ENCODE results near the gene SHISAL2A. TPM values are rescaled to one million over a fixed set of nuclear protein-coding genes. Genes with fewer than 3 reads are reported as not detected.

Gene SHISAL2A
- total and polyA plus RNA-seq, 2 of the 8 experiments (the other 6 are each of a cell fraction or from before 2014, with no cell fraction given) = 0.74 to 2.1 TPM

DNA sequence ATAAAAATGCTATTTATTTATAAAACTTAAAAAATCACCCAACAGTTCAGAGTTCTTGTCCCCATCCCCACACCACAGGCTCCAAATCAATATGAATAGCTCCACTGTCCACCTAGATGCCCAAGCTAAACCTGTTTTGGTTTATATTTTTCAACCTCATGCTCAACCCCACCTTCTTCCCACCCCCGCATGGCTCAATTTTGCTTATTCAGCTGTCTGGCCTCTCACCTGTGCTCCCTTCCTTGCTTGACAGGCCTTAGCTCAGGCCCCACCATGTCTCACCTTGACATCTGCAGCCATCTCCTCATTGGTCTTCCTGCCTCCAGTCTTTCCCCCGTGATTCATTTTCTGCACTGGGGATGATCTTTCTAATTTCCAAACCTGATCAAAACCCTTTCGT, 47.4 kb downstream of the SHISAL2A start:
- no peak overlapping the region for H4K91ac ChIP-seq (replicated peaks; ENCODE audit: insufficient read length, low read length)
- no peak overlapping the region for H4K8ac ChIP-seq (ENCODE audit: extremely low read depth, insufficient read depth, low read length)
- no peak overlapping the region for H4K5ac ChIP-seq (ENCODE audit: insufficient read length, low read depth, low read length)
- no peak overlapping the region for H2BK5ac ChIP-seq (ENCODE audit: low read depth, low read length)
- H3K23me2 ChIP-seq (ENCODE audit: low read depth, low read length) = no peaks in the 10 kb centered on the region; the same call in 1 of the 2 replicates
- H3K27ac ChIP-seq (ENCODE audit: low read depth, low read length) = no peak overlapping the region
- H3K4me3 ChIP-seq (ENCODE audit: extremely low read depth in 1 of 4, insufficient read depth in 2 of 4, low read depth in 3 of 4, low read length in 4 of 4) = no peak overlapping the region
- H3K9ac ChIP-seq (replicated peaks in 1 of 4; ENCODE audit: extremely low read depth in 1 of 4, low read depth in 3 of 4, low read length in 3 of 4) = no peak overlapping the region; a peak in 1 of 7 replicates
- no peaks in the 10 kb centered on the region for H3K9me3 ChIP-seq (ENCODE audit: insufficient read depth in 2 of 2, low read depth in 1 of 2, low read length in 1 of 2)
- no peak overlapping the region for H3K14ac ChIP-seq (ENCODE audit: insufficient read length)
- no peak overlapping the region for H2AFZ ChIP-seq (ENCODE audit: low read length)
- ChIA-PET CTCF (ENCODE audit: partially characterized antibody) (interaction anchor here (0.5 to 1.0 kb wide), 3 partner anchors 47 to 173 kb away, joined by 3 read pairs; no protein-coding TSS in a partner anchor), POLR2A (ENCODE audit: partially characterized antibody) (interaction anchor here (0.9 to 1.7 kb wide), 2 partner anchors 14 to 127 kb away, joined by 4 to 5 read pairs; partner anchors contain the start of gene TUT4)
- H2BK120ac ChIP-seq (replicated peaks; ENCODE audit: low read depth, low read length) = no peak overlapping the region
- H3K56ac ChIP-seq (replicated peaks; ENCODE audit: insufficient read length, low read depth, low read length) = no peak overlapping the region
- 0 out of 2 replicates have a peak overlapping the region, but pooled peaks have one; percentile 27 for H2BK12ac ChIP-seq (ENCODE audit: low read depth, low read length)
- H3K23ac ChIP-seq (ENCODE audit: insufficient read length) = no peak overlapping the region
- TF ChIP-seq CEBPB (IDR thresholded peaks at IDR 0.05; ENCODE audit: low read depth, low read length) (no peak), YY1 (IDR thresholded peaks at IDR 0.05; ENCODE audit: low read depth, low read length) (no peak), EZH2 (IDR thresholded peaks at IDR 0.05; ENCODE audit: low read depth, low read length, severe bottlenecking) (no peak), POU5F1 (IDR thresholded peaks at IDR 0.05; ENCODE audit: low read depth, low read length) (no peak), BACH1 (IDR thresholded peaks at IDR 0.05; ENCODE audit: low read length) (no peak; the same call in 1 of the 2 replicates), KDM4A (IDR thresholded peaks at IDR 0.05; ENCODE audit: low read depth, low read length, severe bottlenecking) (no peak)
- TF ChIP-seq, protein P1, sequence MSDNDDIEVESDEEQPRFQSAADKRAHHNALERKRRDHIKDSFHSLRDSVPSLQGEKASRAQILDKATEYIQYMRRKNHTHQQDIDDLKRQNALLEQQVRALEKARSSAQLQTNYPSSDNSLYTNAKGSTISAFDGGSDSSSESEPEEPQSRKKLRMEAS (IDR thresholded peaks at IDR 0.05) = no peak
- no peak overlapping the region for H2AK5ac ChIP-seq (ENCODE audit: low read depth, low read length)
- H2BK15ac ChIP-seq (ENCODE audit: low read length) = no peak overlapping the region
- no peaks in the 10 kb centered on the region for H3K79me1 ChIP-seq (ENCODE audit: low read depth, low read length)
- H2BK20ac ChIP-seq (ENCODE audit: low read length) = no peak overlapping the region; the same call in 1 of the 2 replicates
- WGBS, 2 experiments (ENCODE audit: extremely low coverage in 1 of 2, insufficient coverage in 1 of 2, insufficient read length in 1 of 2, insufficient replicate concordance in 2 of 2, low coverage in 1 of 2, low lambda C conversion rate in 2 of 2, missing lambda C conversion rate in 1 of 2) = 85% methylated on average over 3 of the region's 3 CpGs; no CpG with 5 or more reads in 1 of the 2 experiments
- DNase-seq (ENCODE audit: low read depth in 1 of 2, low spot score in 2 of 2) (no peak), FAIRE-seq (no peak)
- no peak overlapping the region for H3K4ac ChIP-seq (replicated peaks; ENCODE audit: insufficient read length, low read depth, low read length)
- peaks cover 0 to 7% (median under 1%) of the 10 kb centered on the region in 4 experiments; a peak in 3 of 8 replicates for H3K36me3 ChIP-seq (ENCODE audit: control insufficient read depth in 2 of 4, insufficient read depth in 4 of 4, low read length in 3 of 4)
- H3K18ac ChIP-seq (ENCODE audit: extremely low read depth, low read length) = no peak overlapping the region; the same call in 1 of the 2 replicates
- no peaks in the 10 kb centered on the region for H3K79me2 ChIP-seq (ENCODE audit: control insufficient read depth in 1 of 2, insufficient read depth in 2 of 2, low read length in 2 of 2)
- no peak overlapping the region for H3K4me2 ChIP-seq (ENCODE audit: insufficient read depth in 1 of 2, low read depth in 2 of 2, low read length in 2 of 2)
- H3K4me1 ChIP-seq (replicated peaks in 1 of 4; ENCODE audit: control insufficient read depth in 3 of 4, insufficient read depth in 4 of 4, low read length in 3 of 4) = peaks cover 0 to 7% (median 3%) of the 10 kb centered on the region in 4 experiments; a peak in 3 of 7 replicates
- no peaks in the 10 kb centered on the region for H4K20me1 ChIP-seq (replicated peaks in 1 of 2; ENCODE audit: control insufficient read depth in 1 of 2, insufficient read depth in 2 of 2, low read length in 2 of 2)
- H3K27me3 ChIP-seq (replicated peaks in 1 of 4; ENCODE audit: control insufficient read depth in 3 of 4, extremely low read depth in 1 of 4, insufficient read depth in 3 of 4, low read length in 3 of 4) = no peaks in the 10 kb centered on the region

All from H1 (cell line).